Measurements from ENCODE around the gene CEACAM3. TPM values are rescaled to one million over a fixed set of nuclear protein-coding genes. Genes with fewer than 3 reads are reported as not detected.
"Not testable (repeated sequence)": the region's sequence is repeated elsewhere in the genome, so short reads cannot be mapped to it uniquely, and the experiment has no call there.

CEACAM3 gene
- total RNA-seq (under 1 TPM in 2 of 4 donors, not detected in 2; 0.29 to 0.59 TPM), polyA plus RNA-seq (0.07 TPM)
- long read RNA-seq, donor 1, partial matches to known transcripts: 0 of 1 reads
- long read RNA-seq, donor 1, other reads (novel, unspliced or antisense): 0 of 1 reads
- long read RNA-seq, donor 2: 0 reads
- long read RNA-seq, donor 3: 0 reads
- long read RNA-seq, donor 4: 0 reads

DNA sequence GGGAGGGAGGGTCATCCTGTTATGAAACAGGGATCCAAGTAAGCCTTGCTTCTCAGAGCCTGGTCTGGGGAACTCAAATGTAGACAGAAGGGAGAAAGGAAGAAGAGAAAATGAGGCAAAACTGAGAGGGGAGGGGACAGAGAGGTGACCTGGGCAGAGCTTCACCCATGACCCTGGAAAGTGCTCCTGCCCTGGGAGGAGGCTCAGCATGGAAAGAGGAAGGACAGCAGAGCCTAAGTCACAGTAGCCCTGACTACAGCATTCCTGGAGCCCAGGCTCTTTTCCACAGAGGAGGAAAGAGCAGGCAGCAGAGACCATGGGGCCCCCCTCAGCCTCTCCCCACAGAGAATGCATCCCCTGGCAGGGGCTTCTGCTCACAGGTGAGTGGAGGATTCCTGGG is at the start of gene CEACAM3:
TSS of gene CEACAM3 (plus strand) at position 226 of the 400 bp plus-strand sequence. CDS start at position 317, 91 bp downstream.
- ATAC-seq: no peak
- Histone ChIP-seq H3K4me1 (ENCODE audit: control insufficient read depth, insufficient read depth, low read length) (no peaks in the 10 kb centered on the region), H3K27ac (ENCODE audit: low read length) (no peak within 1 kb of the TSS), H3K27me3 (ENCODE audit: control insufficient read depth, insufficient read depth) (peaks cover 2% of the 10 kb centered on the region), H3K4me3 (ENCODE audit: low read length) (no peak within 1 kb of the TSS), H3K9me3 (ENCODE audit: control insufficient read depth, low read length) (no peaks in the 10 kb centered on the region)
- no peak for DNase-seq
- intact Hi-C loops (cut with DNase I): no loop called here

DNA sequence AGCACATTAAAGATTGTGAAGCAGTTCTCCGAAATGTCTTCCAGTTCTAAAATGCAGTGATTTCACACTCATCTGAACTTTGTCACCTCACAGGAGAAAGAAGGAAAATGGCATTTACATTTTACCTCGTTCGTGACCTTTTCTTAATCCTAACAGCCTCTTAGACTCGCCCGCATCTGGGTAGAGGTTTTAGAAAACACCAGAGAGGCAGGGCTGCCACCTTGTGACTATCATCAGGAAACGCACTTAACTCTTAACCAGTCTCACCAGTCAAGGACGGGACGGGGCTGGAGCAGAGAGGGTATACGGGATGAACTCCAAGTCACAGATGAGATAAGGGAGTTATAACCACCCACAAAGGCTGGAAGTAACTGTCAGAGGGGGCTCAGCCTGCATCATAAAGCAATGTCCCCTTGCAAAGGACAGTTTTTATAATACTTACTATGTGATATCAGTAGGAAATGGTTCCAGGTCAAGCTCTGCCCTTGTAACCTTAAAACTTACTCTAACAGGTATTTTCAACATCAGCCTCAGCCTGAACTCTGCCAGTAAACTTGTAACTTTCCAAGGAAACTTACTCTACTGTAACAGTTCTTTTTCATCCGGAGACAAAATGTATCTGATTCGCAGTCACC is 49.7 kb upstream of the CEACAM3 start:
- no peak for DNase-seq
- no peak overlapping the region for H3K4me3 ChIP-seq (ENCODE audit: low read length)
- 17% methylated on average over 11 of the region's 11 CpGs for WGBS
- intact Hi-C loops (cut with DNase I): no loop called here
- peak in 1 of 2 donors; percentile 57 for ATAC-seq
- no peaks in the 10 kb centered on the region for H3K9me3 ChIP-seq (ENCODE audit: control insufficient read depth, low read length)
- H3K27ac ChIP-seq (ENCODE audit: low read length): no peak overlapping the region
- no peaks in the 10 kb centered on the region for H3K4me1 ChIP-seq (ENCODE audit: control insufficient read depth, insufficient read depth, low read length)
- no peaks in the 10 kb centered on the region for H3K27me3 ChIP-seq (ENCODE audit: control insufficient read depth, insufficient read depth)

DNA sequence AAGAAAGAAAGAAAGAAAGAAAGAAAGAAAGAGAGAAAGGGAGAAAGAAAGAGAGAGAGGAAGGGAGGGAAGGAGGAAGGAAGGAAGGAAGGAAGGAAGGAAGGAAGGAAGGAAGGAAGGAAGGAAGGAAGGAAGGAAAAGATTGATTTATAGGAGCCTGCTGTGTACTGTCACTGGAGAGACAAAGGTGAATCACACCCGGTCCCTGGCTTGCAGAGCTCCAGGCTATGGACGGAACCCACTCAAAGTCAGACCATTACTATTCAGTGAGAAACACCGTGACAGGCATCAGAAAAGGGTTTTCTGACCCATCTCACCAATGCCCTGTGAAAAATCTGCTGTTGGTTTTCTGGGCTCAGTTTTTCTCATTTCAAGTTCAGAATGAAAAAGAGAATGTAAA is 48.4 kb upstream of the CEACAM3 start:
- ATAC-seq (no peak), DNase-seq (no peak)
- intact Hi-C loops (cut with DNase I): no loop called here
- Histone ChIP-seq H3K27ac (ENCODE audit: low read length) (no peak overlapping the region), H3K4me1 (ENCODE audit: control insufficient read depth, insufficient read depth, low read length) (no peaks in the 10 kb centered on the region), H3K9me3 (ENCODE audit: control insufficient read depth, low read length) (no peaks in the 10 kb centered on the region), H3K4me3 (ENCODE audit: low read length) (no peak overlapping the region), H3K27me3 (ENCODE audit: control insufficient read depth, insufficient read depth) (no peaks in the 10 kb centered on the region)
- WGBS: 66% methylated on average over 3 of the region's 3 CpGs

DNA sequence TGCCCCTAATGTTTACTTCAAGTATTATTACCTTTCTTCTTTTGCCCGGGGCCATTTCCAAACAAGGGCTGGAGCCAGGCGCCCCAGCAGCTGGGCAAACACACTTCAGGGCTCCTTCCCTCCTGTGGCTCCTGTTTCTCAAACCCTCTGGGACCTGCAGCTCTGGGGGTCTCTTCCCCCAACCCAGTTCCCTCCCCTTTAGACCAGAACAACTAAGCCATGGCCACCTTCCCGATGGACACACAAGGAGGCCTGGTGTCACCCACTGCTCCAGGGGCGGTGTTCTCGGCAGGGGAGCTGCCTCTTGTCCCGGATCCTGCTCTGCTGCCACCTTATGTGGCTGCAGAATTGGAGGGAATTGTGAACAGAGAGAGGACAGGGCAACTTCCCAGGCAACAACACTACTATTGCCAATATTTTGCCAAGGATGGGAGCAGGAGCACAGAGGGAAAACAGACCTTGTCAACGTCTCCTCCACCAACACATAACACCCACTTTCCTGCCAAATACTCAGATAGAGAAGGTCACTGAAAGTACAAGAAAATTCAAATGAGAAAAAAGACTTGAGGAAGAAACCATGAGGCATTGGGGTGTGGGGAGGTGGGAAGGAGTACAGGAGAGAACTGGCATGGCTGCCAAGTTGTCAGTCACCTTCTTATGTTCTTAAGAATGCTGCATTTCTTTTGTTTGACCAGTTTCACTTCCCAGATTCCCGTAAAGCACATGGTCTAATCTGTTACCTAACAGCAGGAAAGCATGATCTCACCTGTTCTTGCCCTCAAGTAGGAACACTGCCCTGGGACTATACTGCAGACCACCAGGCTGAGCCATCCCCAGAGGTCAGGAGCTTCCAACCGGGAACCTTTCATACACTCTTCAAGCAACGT is 45.9 kb upstream of the CEACAM3 start:
- H3K4me1 ChIP-seq (ENCODE audit: control insufficient read depth, insufficient read depth, low read length); H3K27ac ChIP-seq (ENCODE audit: low read length); ATAC-seq; H3K4me3 ChIP-seq (ENCODE audit: low read length); intact Hi-C loops (cut with DNase I); H3K9me3 ChIP-seq (ENCODE audit: control insufficient read depth, low read length); DNase-seq; H3K27me3 ChIP-seq (ENCODE audit: control insufficient read depth, insufficient read depth): not testable (repeated sequence)
- WGBS: 37% methylated on average over 7 of the region's 10 CpGs

DNA sequence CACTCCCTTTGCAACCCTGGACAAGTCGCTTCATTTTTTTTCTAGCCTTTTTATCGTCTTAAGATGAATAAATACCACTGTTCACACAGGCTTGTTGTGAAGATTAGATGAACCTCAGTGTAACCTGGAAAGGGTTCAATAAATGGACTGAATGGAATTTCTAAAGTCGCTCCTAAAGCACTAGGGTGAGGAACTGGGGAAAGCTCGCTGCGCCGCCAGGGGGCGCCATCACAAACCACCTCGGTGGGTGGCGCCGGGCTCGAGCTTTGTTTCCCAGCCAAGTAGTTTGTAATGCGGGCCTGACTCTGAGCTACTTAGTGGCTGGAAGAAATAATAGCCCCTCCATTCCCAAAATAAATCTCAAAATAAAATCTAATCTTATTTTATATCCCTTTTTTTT is 43.2 kb upstream of the CEACAM3 start:
- H3K9me3 ChIP-seq (ENCODE audit: control insufficient read depth, low read length): no peaks in the 10 kb centered on the region

DNA sequence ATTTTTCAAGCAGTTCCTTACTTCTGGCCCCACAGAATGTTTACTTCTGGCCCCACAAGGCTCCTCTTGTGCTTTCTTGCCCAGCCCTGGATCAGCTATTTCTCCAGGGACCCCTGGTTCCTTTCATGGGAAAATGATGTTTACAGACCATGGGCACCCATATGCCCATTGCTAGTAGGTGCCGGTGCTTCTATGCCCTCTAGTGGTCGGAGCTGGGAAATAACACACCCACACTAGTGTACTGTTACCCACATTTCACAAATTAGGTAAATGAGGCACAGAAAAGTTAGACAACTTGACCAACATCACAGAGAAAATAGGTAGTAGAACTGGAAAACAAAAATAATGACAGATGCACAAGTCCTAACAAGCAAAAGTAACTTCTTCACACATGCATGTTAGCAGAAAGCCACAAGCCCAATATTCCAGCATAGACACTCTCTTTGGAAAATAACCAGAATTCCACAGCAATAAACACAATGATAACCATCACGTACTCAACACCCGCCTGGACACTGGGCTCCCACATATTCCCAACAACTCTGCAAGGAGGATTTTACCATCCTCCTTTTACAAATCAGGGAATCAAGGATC is 42.4 kb upstream of the CEACAM3 start:
- 7% methylated on average over 4 of the region's 4 CpGs for WGBS
- no peaks in the 10 kb centered on the region for H3K27me3 ChIP-seq (ENCODE audit: control insufficient read depth, insufficient read depth)
- intact Hi-C loops (cut with DNase I): no loop called here
- H3K4me3 ChIP-seq (ENCODE audit: low read length): no peak overlapping the region
- DNase-seq: peak in 2 of 3 donors; percentile 22 to 54
- H3K27ac ChIP-seq (ENCODE audit: low read length): no peak overlapping the region
- ATAC-seq: peak; percentile 63 to 75
- H3K4me1 ChIP-seq (ENCODE audit: control insufficient read depth, insufficient read depth, low read length): no peaks in the 10 kb centered on the region
- H3K9me3 ChIP-seq (ENCODE audit: control insufficient read depth, low read length): no peaks in the 10 kb centered on the region

More for the DNA sequence above, 43.2 kb upstream of the CEACAM3 start:
- H3K27me3 ChIP-seq (ENCODE audit: control insufficient read depth, insufficient read depth): no peaks in the 10 kb centered on the region
- H3K27ac ChIP-seq (ENCODE audit: low read length): no peak overlapping the region
- WGBS: 7% methylated on average over 12 of the region's 12 CpGs
- ATAC-seq: no peak
- H3K4me3 ChIP-seq (ENCODE audit: low read length): no peak overlapping the region
- peak; percentile 40 to 74 (median 68) for DNase-seq
- intact Hi-C loops (cut with DNase I): no loop called here
- no peaks in the 10 kb centered on the region for H3K4me1 ChIP-seq (ENCODE audit: control insufficient read depth, insufficient read depth, low read length)

DNA sequence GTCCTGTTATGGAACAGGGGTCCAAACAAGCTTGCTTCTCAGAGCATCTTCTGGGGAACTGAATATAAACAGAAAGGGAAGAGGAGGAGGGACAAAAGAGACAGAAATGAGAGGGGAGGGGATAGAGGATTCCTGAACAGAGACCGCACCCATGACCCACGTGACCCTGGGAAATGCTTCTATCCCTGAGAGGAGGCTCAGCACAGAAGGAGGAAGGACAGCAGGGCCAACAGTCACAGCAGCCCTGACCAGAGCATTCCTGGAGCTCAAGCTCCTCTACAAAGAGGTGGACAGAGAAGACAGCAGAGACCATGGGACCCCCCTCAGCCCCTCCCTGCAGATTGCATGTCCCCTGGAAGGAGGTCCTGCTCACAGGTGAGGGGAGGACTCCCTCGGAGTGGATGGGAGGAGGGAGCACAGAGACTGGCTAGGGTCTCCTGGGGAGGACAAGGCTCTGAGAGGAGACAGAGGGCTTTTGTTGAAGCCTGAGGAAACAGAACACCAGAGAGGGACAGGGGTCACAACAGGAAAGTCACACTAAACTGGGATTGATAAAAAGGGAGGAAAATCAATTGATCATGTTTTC is 41.0 kb upstream of the CEACAM3 start, which contains the start of gene CEACAM6:
TSS of gene CEACAM6 (plus strand) at position 203 of the 586 bp plus-strand sequence. CDS start at position 312, 109 bp downstream.
- intact Hi-C loops (cut with DNase I): no loop called here
- ATAC-seq (peak in 1 of 2 donors; percentile 36), DNase-seq (peak in 1 of 3 donors; percentile 63)
- Histone ChIP-seq H3K4me1 (ENCODE audit: control insufficient read depth, insufficient read depth, low read length) (no peaks in the 10 kb centered on the region), H3K27ac (ENCODE audit: low read length) (no peak within 1 kb of the TSS), H3K27me3 (ENCODE audit: control insufficient read depth, insufficient read depth) (peaks cover 2% of the 10 kb centered on the region), H3K4me3 (ENCODE audit: low read length) (no peak within 1 kb of the TSS), H3K9me3 (ENCODE audit: control insufficient read depth, low read length) (no peaks in the 10 kb centered on the region)
- 44% methylated on average over 3 of the region's 3 CpGs for WGBS

DNA sequence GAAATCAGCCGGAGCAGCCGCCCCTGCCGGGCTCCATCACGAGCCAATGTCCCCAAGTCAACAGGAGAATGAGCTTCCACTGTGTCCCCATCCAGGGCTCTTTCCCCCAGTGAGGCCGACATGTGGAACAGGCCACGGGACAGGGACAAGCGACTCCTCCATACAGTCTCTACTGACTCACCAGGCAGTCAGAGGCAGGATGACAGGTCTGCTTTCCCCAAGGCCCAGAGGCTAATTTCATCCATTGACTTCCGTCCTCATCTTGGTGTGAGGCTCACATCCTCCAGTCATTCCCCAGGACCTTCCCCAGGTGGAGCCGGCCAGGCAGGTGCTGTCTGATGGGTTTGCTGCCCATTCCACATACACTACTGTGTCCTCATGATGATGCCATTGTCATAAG is 37.5 kb upstream of the CEACAM3 start:
- no peaks in the 10 kb centered on the region for H3K9me3 ChIP-seq (ENCODE audit: control insufficient read depth, low read length)
- peaks cover 2% of the 10 kb centered on the region for H3K27me3 ChIP-seq (ENCODE audit: control insufficient read depth, insufficient read depth)
- no peak for DNase-seq
- no peaks in the 10 kb centered on the region for H3K4me1 ChIP-seq (ENCODE audit: control insufficient read depth, insufficient read depth, low read length)
- intact Hi-C loops (cut with DNase I): no loop called here
- H3K4me3 ChIP-seq (ENCODE audit: low read length): no peak overlapping the region
- ATAC-seq: no peak
- no peak overlapping the region for H3K27ac ChIP-seq (ENCODE audit: low read length)
- WGBS: 74% methylated on average over 9 of the region's 9 CpGs

DNA sequence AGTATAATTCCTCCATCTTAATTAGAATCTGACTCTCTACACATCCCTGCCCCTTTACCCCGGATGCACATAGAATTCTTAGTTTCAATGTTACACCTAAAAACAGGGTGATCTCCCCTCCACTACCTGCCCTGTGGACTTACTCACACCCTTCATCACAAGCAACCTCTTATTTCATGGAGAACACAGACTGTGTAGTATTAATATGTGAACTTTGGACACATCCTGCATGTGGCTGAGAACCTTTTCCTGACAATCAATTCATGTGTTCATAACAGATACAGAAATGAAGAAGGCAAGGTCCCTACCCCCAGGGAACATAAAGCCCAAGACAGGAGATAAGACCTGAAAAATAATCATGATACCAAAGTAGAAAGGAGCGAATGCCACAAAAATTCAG is 29.3 kb upstream of the CEACAM3 start:
- WGBS: 85% methylated on average over 2 of the region's 2 CpGs
- H3K9me3 ChIP-seq (ENCODE audit: control insufficient read depth, low read length): no peaks in the 10 kb centered on the region
- H3K4me3 ChIP-seq (ENCODE audit: low read length): no peak overlapping the region
- no peaks in the 10 kb centered on the region for H3K27me3 ChIP-seq (ENCODE audit: control insufficient read depth, insufficient read depth)
- ATAC-seq (no peak), DNase-seq (no peak)
- no peaks in the 10 kb centered on the region for H3K4me1 ChIP-seq (ENCODE audit: control insufficient read depth, insufficient read depth, low read length)
- intact Hi-C loops (cut with DNase I): no loop called here
- no peak overlapping the region for H3K27ac ChIP-seq (ENCODE audit: low read length)

DNA sequence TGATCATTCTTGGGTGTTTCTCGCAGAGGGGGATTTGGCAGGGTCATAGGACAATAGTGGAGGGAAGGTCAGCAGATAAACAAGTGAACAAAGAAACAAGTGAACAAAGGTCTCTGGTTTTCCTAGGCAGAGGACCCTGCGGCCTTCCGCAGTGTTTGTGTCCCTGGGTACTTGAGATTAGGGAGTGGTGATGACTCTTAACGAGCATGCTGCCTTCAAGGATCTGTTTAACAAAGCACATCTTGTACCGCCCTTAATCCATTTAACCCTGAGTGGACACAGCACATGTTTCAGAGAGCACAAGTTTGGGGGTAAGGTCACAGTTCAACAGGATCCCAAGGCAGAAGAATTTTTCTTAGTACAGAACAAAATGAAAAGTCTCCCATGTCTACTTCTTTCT is 28.3 kb upstream of the CEACAM3 start:
- H3K27me3 ChIP-seq (ENCODE audit: control insufficient read depth, insufficient read depth); H3K4me1 ChIP-seq (ENCODE audit: control insufficient read depth, insufficient read depth, low read length); ATAC-seq; H3K9me3 ChIP-seq (ENCODE audit: control insufficient read depth, low read length); DNase-seq; intact Hi-C loops (cut with DNase I); H3K27ac ChIP-seq (ENCODE audit: low read length); H3K4me3 ChIP-seq (ENCODE audit: low read length): not testable (repeated sequence)
- 60% methylated on average over 4 of the region's 5 CpGs for WGBS

All from right cardiac atrium (tissue), 5 donors.